Transverse colon (tissue), 4 donors: ENCODE measurements around the gene DSG2.

Source experiments
- EP300 ChIP-seq: sonication (generic); formaldehyde crosslinking; IDR thresholded peaks from one replicate; pipeline ENCODE4 v1.6.1; 2017; ENCODE audit warnings: antibody characterized with exemption, low read depth
- POLR2A ChIP-seq: fragments of 450-650 bp; IDR thresholded peaks from one replicate; pipeline ENCODE4 v1.6.1; 2016; ENCODE audit warnings: antibody characterized with exemption, mild to moderate bottlenecking, moderate library complexity
- POLR2AphosphoS5 ChIP-seq, 3 donors: sonication (generic); formaldehyde crosslinking; IDR thresholded peaks; one replicate each; pipeline ENCODE4 v1.6.1; 2016; ENCODE audit warnings: antibody characterized with exemption in 3 of 3
- TF ChIP-seq, protein P1 (sequence below), 5 experiments: fragments of 200-600 bp in 3 of 5; fragments of 450-650 bp in 2 of 5; sonication (generic) in 3 of 5; IDR thresholded peaks; 1 replicate in 2 of 5; 2 replicates in 3 of 5; pipeline ENCODE4 v1.5.1; 2016 to 2017; ENCODE audit warnings: antibody characterized with exemption in 5 of 5, inconsistent platforms in 3 of 5, mild to moderate bottlenecking in 2 of 5, moderate library complexity in 1 of 5

DNA sequence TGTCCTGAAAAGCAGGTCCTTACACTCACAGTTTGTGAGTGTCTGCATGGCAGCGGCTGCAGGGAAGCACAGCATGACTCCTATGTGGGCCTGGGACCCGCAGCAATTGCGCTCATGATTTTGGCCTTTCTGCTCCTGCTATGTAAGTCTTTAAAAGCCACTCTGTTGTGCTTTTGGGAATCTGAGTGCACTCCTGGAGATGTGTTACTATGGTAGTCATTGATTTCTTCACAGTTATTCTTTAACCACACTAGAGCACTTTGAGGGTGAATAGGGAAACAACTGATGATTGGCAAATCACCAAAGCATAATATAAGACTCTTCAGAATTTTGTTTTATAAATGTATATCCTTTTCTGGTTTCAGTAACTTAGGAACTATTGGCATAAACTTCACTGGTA, 40.9 kb downstream of the DSG2 start:
- TF ChIP-seq POLR2A (no peak), EP300 (no peak), POLR2AphosphoS5 (IDR thresholded peaks at IDR 0.05) (no peak)
- TF ChIP-seq, protein P1, sequence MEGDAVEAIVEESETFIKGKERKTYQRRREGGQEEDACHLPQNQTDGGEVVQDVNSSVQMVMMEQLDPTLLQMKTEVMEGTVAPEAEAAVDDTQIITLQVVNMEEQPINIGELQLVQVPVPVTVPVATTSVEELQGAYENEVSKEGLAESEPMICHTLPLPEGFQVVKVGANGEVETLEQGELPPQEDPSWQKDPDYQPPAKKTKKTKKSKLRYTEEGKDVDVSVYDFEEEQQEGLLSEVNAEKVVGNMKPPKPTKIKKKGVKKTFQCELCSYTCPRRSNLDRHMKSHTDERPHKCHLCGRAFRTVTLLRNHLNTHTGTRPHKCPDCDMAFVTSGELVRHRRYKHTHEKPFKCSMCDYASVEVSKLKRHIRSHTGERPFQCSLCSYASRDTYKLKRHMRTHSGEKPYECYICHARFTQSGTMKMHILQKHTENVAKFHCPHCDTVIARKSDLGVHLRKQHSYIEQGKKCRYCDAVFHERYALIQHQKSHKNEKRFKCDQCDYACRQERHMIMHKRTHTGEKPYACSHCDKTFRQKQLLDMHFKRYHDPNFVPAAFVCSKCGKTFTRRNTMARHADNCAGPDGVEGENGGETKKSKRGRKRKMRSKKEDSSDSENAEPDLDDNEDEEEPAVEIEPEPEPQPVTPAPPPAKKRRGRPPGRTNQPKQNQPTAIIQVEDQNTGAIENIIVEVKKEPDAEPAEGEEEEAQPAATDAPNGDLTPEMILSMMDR (IDR thresholded peaks at IDR 0.05), result no peak
